Chondrocyte (in vitro differentiated cells): ENCODE measurements around the gene GLTPD2. TPM values are rescaled to one million over a fixed set of nuclear protein-coding genes. Genes with fewer than 3 reads are reported as not detected.
A peak's percentile ranks its signal among the peaks of the same experiment; 100 is the strongest.
"Not testable (repeated sequence)": the region's sequence is repeated elsewhere in the genome, so short reads cannot be mapped to it uniquely, and the experiment has no call there.

Experiments
- DNase-seq: peaks from one replicate; pipeline ENCODE4 v3.0.0; 2021; ENCODE audit warnings: mixed read lengths, low spot score
- H3K27ac Mint-ChIP-seq: one replicate; pipeline ENCODE4 v1.8.0; 2021; ENCODE audit warnings: mild to moderate bottlenecking, moderate library complexity, mixed read lengths; ENCODE audit not compliant: unreplicated experiment
- H3K27me3 Mint-ChIP-seq: 2 replicates; pipeline ENCODE4 v1.8.0; 2021; ENCODE audit warnings: low read depth, mixed read lengths
- H3K36me3 Mint-ChIP-seq: 2 replicates; pipeline ENCODE4 v1.8.0; 2021; ENCODE audit warnings: low read depth, mixed read lengths
- H3K4me1 Mint-ChIP-seq: 2 replicates; pipeline ENCODE4 v1.8.0; 2021; ENCODE audit warnings: low read depth, mild to moderate bottlenecking, mixed read lengths
- H3K4me3 Mint-ChIP-seq: one replicate; pipeline ENCODE4 v1.8.0; 2021; ENCODE audit warnings: mild to moderate bottlenecking, moderate library complexity, mixed read lengths; ENCODE audit not compliant: unreplicated experiment
- H3K9me3 Mint-ChIP-seq: 2 replicates; pipeline ENCODE4 v1.8.0; 2021; ENCODE audit warnings: low read depth, mixed read lengths
- total RNA-seq: library from RNA; stranded (reverse); gene quantifications from 3 replicates; pipeline ENCODE4 v1.2.1, GENCODE V29; 2021
- TF ChIP-seq, protein P1 (sequence below): fragments of 200-600 bp; sonication (generic); IDR thresholded peaks from 2 replicates; pipeline ENCODE4 v1.5.0; 2021; ENCODE audit warnings: antibody characterized with exemption, mild to moderate bottlenecking, moderate library complexity

GLTPD2 gene
- total RNA-seq, 1 donor from 2014 or later = not detected

- no peak for DNase-seq
- H3K9me3 Mint-ChIP-seq = no peaks in the 10 kb centered on the region
Measured at GRCh38 chr17:4827399-4827798, 38.6 kb downstream of the GLTPD2 start.

GRCh38 chr17:4832829-4833177 lies 44.0 kb downstream of the GLTPD2 start:
- H3K9me3 Mint-ChIP-seq, H3K27me3 Mint-ChIP-seq, DNase-seq, H3K36me3 Mint-ChIP-seq: not testable (repeated sequence)
- Mint-ChIP-seq H3K4me3 (peak overlapping the region; percentile 90), H3K27ac (peak overlapping the region; percentile 96), H3K4me1 (peaks cover 33% of the 10 kb centered on the region)

More at GRCh38 chr17:4827399-4827798, 38.6 kb downstream of the GLTPD2 start:
- H3K4me1 Mint-ChIP-seq = no peaks in the 10 kb centered on the region
- TF ChIP-seq, protein P1, sequence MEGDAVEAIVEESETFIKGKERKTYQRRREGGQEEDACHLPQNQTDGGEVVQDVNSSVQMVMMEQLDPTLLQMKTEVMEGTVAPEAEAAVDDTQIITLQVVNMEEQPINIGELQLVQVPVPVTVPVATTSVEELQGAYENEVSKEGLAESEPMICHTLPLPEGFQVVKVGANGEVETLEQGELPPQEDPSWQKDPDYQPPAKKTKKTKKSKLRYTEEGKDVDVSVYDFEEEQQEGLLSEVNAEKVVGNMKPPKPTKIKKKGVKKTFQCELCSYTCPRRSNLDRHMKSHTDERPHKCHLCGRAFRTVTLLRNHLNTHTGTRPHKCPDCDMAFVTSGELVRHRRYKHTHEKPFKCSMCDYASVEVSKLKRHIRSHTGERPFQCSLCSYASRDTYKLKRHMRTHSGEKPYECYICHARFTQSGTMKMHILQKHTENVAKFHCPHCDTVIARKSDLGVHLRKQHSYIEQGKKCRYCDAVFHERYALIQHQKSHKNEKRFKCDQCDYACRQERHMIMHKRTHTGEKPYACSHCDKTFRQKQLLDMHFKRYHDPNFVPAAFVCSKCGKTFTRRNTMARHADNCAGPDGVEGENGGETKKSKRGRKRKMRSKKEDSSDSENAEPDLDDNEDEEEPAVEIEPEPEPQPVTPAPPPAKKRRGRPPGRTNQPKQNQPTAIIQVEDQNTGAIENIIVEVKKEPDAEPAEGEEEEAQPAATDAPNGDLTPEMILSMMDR = no peak
- no peak overlapping the region for H3K4me3 Mint-ChIP-seq
- H3K27me3 Mint-ChIP-seq = no peaks in the 10 kb centered on the region
- no peak overlapping the region for H3K27ac Mint-ChIP-seq
- no peaks in the 10 kb centered on the region for H3K36me3 Mint-ChIP-seq

GRCh38 chr17:4833178-4833940 lies 44.6 kb downstream of the GLTPD2 start, which contains the start of gene MINK1:
TSS of gene MINK1 (plus strand) at chr17:4833340. CDS start at chr17:4833584, 244 bp downstream.
- H3K9me3 Mint-ChIP-seq = no peaks in the 10 kb centered on the region
- peak within 1 kb of the TSS; percentile 96 for H3K27ac Mint-ChIP-seq
- no peaks in the 10 kb centered on the region for H3K27me3 Mint-ChIP-seq
- H3K36me3 Mint-ChIP-seq = peaks cover 3% of the 10 kb centered on the region
- H3K4me3 Mint-ChIP-seq = peak within 1 kb of the TSS; percentile 98
- DNase-seq = no peak
- peaks cover 37% of the 10 kb centered on the region for H3K4me1 Mint-ChIP-seq
- TF ChIP-seq, protein P1 = no peak

DNA sequence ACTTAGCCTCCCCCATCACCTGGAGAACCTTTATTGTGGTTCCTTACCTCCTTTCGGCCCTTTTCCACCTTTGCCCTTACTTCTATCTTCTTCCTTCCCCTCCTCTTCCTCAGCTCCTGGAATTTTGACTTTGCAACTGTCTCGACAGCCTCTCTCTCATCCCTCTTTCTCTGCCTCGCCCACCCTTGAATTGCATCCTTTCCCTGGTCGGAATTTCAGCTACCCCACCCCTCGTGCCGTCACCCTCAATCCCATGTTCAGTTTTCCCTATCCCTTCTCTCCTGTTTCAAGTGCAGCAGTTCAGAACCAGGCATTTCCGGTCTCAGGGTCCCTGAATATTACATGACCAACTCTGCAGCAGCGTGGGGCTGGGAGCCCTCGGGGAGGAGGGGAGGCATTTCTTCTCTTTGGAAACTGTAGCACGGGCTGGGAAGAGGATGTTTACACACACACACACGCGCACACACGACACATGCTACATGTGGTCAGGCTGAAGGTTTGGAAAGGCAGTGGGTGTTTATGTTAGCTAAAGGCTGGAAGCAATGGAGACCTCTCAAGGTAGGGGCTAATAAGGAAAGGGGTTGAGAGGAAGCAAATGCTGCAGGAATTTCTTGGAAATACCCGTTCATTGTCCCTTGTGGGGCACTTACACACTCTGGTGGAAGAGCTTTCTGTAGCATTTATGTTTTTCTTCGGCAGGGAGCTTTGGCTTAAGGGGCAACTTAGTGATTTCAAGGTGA lies 45.3 kb downstream of the GLTPD2 start:
- no peaks in the 10 kb centered on the region for H3K27me3 Mint-ChIP-seq
- no peak for DNase-seq
- peak overlapping the region; percentile 94 for H3K27ac Mint-ChIP-seq
- H3K4me1 Mint-ChIP-seq = peaks cover 38% of the 10 kb centered on the region
- peaks cover 3% of the 10 kb centered on the region for H3K36me3 Mint-ChIP-seq
- H3K9me3 Mint-ChIP-seq = no peaks in the 10 kb centered on the region
- peak overlapping the region; percentile 98 for H3K4me3 Mint-ChIP-seq
- TF ChIP-seq, protein P1 = no peak

DNA sequence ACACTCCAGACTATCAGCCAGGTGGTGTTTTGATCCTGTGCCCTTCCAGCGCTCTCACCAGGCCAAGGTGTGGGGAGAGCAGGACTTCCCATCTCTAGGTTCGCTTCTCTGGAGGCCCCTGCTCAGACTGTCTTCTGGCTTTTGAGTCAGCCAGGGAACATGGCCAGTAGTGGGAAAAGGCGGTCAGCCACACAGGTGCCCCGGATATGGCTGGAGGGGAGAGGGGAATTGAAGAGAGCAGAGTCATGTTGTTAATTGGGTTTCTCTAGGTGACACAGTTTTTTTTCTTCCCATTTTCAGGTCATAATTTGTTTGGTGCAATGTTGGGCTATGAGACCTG lies 45.9 kb downstream of the GLTPD2 start:
- peaks cover 3% of the 10 kb centered on the region for H3K36me3 Mint-ChIP-seq
- H3K27ac Mint-ChIP-seq = peak overlapping the region; percentile 94
- peak overlapping the region; percentile 98 for H3K4me3 Mint-ChIP-seq
- no peaks in the 10 kb centered on the region for H3K27me3 Mint-ChIP-seq
- DNase-seq = no peak
- no peaks in the 10 kb centered on the region for H3K9me3 Mint-ChIP-seq
- peaks cover 44% of the 10 kb centered on the region for H3K4me1 Mint-ChIP-seq
- TF ChIP-seq, protein P1 = no peak
